HCT116 (cell line): ENCODE measurements around the gene SLC35F3. TPM values are rescaled to one million over a fixed set of nuclear protein-coding genes. Genes with fewer than 3 reads are reported as not detected.

Experiments used
- ATAC-seq: fragments of 200-7000 bp; cut with Tn5 transposase; 2 replicates; pipeline ENCODE4 v1.9.1; 2020; ENCODE audit warnings: mild to moderate bottlenecking, moderate library complexity
- BruUV-seq: library from RNA; stranded (reverse); fragments of 400-500 nt; replicated peaks from 2 replicates; lab custom pipeline; 2021; lab: Mats Ljungman, UMichigan
- CTCF ChIA-PET: fragments of 300-600 bp; sonication (Branson Sonifier 250); formaldehyde crosslinking; loops from one replicate; lab custom pipeline; 2021; ENCODE audit warnings: antibody characterized with exemption; lab: Charles Lee
- POLR2A ChIA-PET: fragments of 300-600, 350-600 bp; sonication (Branson Sonifier 250); formaldehyde crosslinking; loops from one replicate; lab custom pipeline; 2021; ENCODE audit warnings: antibody characterized with exemption; lab: Charles Lee
- RAD21 ChIA-PET, 2 experiments: fragments of 300-600 bp; sonication (Branson Sonifier 250); formaldehyde crosslinking; loops; one replicate each; lab custom pipeline; 2023; ENCODE audit warnings: low total read pairs in 2 of 2; ENCODE audit not compliant: uncharacterized antibody in 2 of 2, unreplicated experiment in 2 of 2, low non-redundant PET in 1 of 2; lab: Charles Lee
- DNase-seq: peaks from one replicate; pipeline ENCODE4 v3.0.0-alpha.2; 2010; ENCODE audit warnings: low read depth, low spot score
- H2AFZ ChIP-seq: fragments of 200-600 bp; shearing (Covaris generic), sonication (generic); 2 replicates; pipeline ENCODE4 v1.6.1; 2017; ENCODE audit warnings: low read depth, mixed run types, mixed read lengths, antibody characterized with exemption, low read length; ENCODE audit not compliant: poor library complexity, severe bottlenecking
- H3K27ac ChIP-seq: 2 replicates; pipeline ENCODE4 v1.5.1; 2012; ENCODE audit warnings: low read depth, low read length
- H3K27me3 ChIP-seq: fragments of 200-600 bp; sonication (generic); 2 replicates; pipeline ENCODE4 v1.6.1; 2016; ENCODE audit warnings: mixed run types, low read length, mixed read lengths; ENCODE audit not compliant: insufficient read depth
- H3K36me3 ChIP-seq, 2 experiments: fragments of 200-500 bp in 1 of 2; fragments of 200-600 bp in 1 of 2; sonication (Bioruptor generic) in 1 of 2; sonication (generic) in 1 of 2; 2 replicates each; pipeline versions ENCODE4 v1.5.1 to v1.6.1; 2014 to 2016; ENCODE audit warnings: low read length in 2 of 2, inconsistent platforms in 1 of 2, mixed read lengths in 1 of 2, mixed run types in 1 of 2; ENCODE audit not compliant: insufficient read depth in 2 of 2, control insufficient read depth in 1 of 2
- H3K4me1 ChIP-seq, 2 experiments: fragments of 200-600 bp in 1 of 2; sonication (generic) in 1 of 2; 2 replicates each; pipeline versions ENCODE4 v1.5.1 to v1.6.1; 2012 to 2017; ENCODE audit warnings: low read length in 2 of 2, inconsistent platforms in 1 of 2, mild to moderate bottlenecking in 1 of 2, mixed read lengths in 1 of 2, mixed run types in 1 of 2, moderate library complexity in 1 of 2; ENCODE audit not compliant: insufficient read depth in 2 of 2, control insufficient read depth in 1 of 2
- H3K4me2 ChIP-seq: fragments of 200-600 bp; sonication (generic); 2 replicates; pipeline ENCODE4 v1.6.1; 2017; ENCODE audit warnings: mixed run types, low read length, mixed read lengths
- H3K4me3 ChIP-seq, 2 experiments: fragments of 200-600 bp in 1 of 2; sonication (generic) in 1 of 2; replicated peaks in 1 of 2; 2 replicates each; pipeline ENCODE4 v1.5.1; 2011 to 2016; ENCODE audit warnings: low read length in 2 of 2, control low read depth in 1 of 2, low read depth in 1 of 2, mild to moderate bottlenecking in 1 of 2, mixed read lengths in 1 of 2, mixed run types in 1 of 2
- H3K79me2 ChIP-seq: fragments of 200-600 bp; sonication (generic); 2 replicates; pipeline ENCODE4 v1.6.1; 2017; ENCODE audit warnings: mild to moderate bottlenecking, mixed run types, low read length, moderate library complexity, mixed read lengths; ENCODE audit not compliant: insufficient read depth
- H3K9ac ChIP-seq: fragments of 200-600 bp; sonication (generic); 2 replicates; pipeline ENCODE4 v1.6.1; 2016; ENCODE audit warnings: low read length, mixed read lengths
- H3K9me2 ChIP-seq: fragments of 200-600 bp; sonication (generic), shearing (Covaris generic); 2 replicates; pipeline ENCODE4 v1.6.1; 2017; ENCODE audit warnings: mixed run types, mild to moderate bottlenecking, moderate library complexity; ENCODE audit not compliant: insufficient read depth
- H3K9me3 ChIP-seq, 2 experiments: fragments of 200-500 bp in 1 of 2; fragments of 200-600 bp in 1 of 2; sonication (Bioruptor generic) in 1 of 2; sonication (generic) in 1 of 2; 2 replicates each; pipeline ENCODE4 v1.6.1; 2014 to 2017; ENCODE audit warnings: low read length in 2 of 2, mixed read lengths in 2 of 2, inconsistent platforms in 1 of 2, low read depth in 1 of 2, mild to moderate bottlenecking in 1 of 2, mixed run types in 1 of 2, moderate library complexity in 1 of 2; ENCODE audit not compliant: control insufficient read depth in 1 of 2, insufficient read depth in 1 of 2
- H4K20me1 ChIP-seq: fragments of 200-600 bp; sonication (generic), shearing (Covaris generic); 2 replicates; pipeline ENCODE4 v1.6.1; 2017; ENCODE audit warnings: mixed run types, mild to moderate bottlenecking, moderate library complexity; ENCODE audit not compliant: insufficient read depth
- CEBPB ChIP-seq: IDR thresholded peaks from 2 replicates; pipeline ENCODE4 v1.6.1; 2012; ENCODE audit warnings: low read depth
- EZH2 ChIP-seq: fragments of 200-600 bp; sonication (generic); IDR thresholded peaks from 2 replicates; pipeline ENCODE4 v1.6.1; 2017; ENCODE audit warnings: antibody characterized with exemption, mixed run types
- FOSL1 ChIP-seq: IDR thresholded peaks from 2 replicates; pipeline ENCODE4 v1.6.1; 2012; ENCODE audit warnings: low read depth
- JUND ChIP-seq: IDR thresholded peaks from 2 replicates; pipeline ENCODE4 v1.6.1; 2012
- POLR2A ChIP-seq: IDR thresholded peaks from 2 replicates; pipeline ENCODE4 v1.7.0; 2011; ENCODE audit warnings: borderline replicate concordance; ENCODE audit not compliant: insufficient read depth, insufficient read length; ENCODE audit errors: extremely low read depth
- POLR2AphosphoS5 ChIP-seq: IDR thresholded peaks from 2 replicates; pipeline ENCODE4 v1.6.1; 2011; ENCODE audit warnings: mild to moderate bottlenecking, low read depth, low read length, moderate library complexity
- RAD21 ChIP-seq: IDR thresholded peaks from 2 replicates; pipeline ENCODE4 v1.6.1; 2012; ENCODE audit warnings: low read depth, mild to moderate bottlenecking
- SIN3A ChIP-seq: IDR thresholded peaks from 2 replicates; pipeline ENCODE4 v1.6.1; 2012; ENCODE audit warnings: low read depth
- SP1 ChIP-seq: IDR thresholded peaks from 2 replicates; pipeline ENCODE4 v1.6.1; 2012; ENCODE audit warnings: low read depth
- TCF7L2 ChIP-seq: IDR thresholded peaks from 2 replicates; pipeline ENCODE4 v1.7.0; 2011; ENCODE audit warnings: borderline replicate concordance, inconsistent platforms; ENCODE audit not compliant: insufficient read depth, insufficient read length; ENCODE audit errors: extremely low read depth
- YY1 ChIP-seq: IDR thresholded peaks from 2 replicates; pipeline ENCODE4 v1.6.1; 2011; ENCODE audit warnings: low read length, low read depth, moderate library complexity, mild to moderate bottlenecking; ENCODE audit not compliant: insufficient replicate concordance; ENCODE audit errors: extremely low read depth
- ZNF274 ChIP-seq: fragments of 200-500 bp; sonication (Bioruptor generic); IDR thresholded peaks from 2 replicates; pipeline ENCODE4 v1.6.1; 2014; ENCODE audit warnings: mild to moderate bottlenecking, low read depth, low read length, inconsistent platforms
- intact Hi-C: fragments of 100-400 bp; cut with micrococcal nuclease; formaldehyde crosslinking; loops from 2 replicates; pipeline ENCODE4 v1.10.0; 2022
- total RNA-seq: library from RNA; stranded (reverse); gene quantifications from one replicate; pipeline ENCODE4 v1.2.1, GENCODE V29; 2021; ENCODE audit not compliant: unreplicated experiment
- TF ChIP-seq, protein P1 (sequence below): IDR thresholded peaks from 2 replicates; pipeline ENCODE4 v1.6.1; 2012
- TF ChIP-seq, protein P2 (sequence below): IDR thresholded peaks from 2 replicates; pipeline ENCODE4 v1.6.1; 2012; ENCODE audit warnings: low read depth
- TF ChIP-seq, protein P3 (sequence below): IDR thresholded peaks from 2 replicates; pipeline ENCODE4 v1.6.1; 2012

The SLC35F3 gene
- total RNA-seq, 1 experiment from 2014 or later: 6.4 TPM

DNA sequence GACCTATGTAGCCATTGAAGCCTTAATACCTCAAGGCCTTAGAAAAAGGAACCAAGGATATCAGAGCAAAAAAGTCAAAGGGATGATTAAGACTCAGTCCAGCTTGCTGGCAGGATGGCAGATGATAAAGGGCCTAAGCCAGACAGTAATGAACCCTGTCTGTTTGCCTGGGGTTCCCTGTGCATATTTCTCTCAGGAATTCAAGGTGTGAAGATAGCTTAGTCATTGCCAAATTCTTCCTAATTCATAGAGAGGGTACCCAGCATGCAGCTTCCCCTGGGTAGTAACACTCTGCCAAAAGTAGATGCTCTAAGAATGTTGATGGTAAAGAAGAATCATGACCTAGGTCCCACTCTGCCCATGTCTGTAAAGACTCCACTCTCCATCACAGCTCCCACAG is 258.2 kb downstream of the SLC35F3 start:
- Histone ChIP-seq H3K79me2 (no peaks in the 10 kb centered on the region), H4K20me1 (no peaks in the 10 kb centered on the region), H2AFZ (no peak overlapping the region), H3K9me3 (no peaks in the 10 kb centered on the region), H3K4me3 (no peak overlapping the region), H3K4me2 (no peak overlapping the region), H3K9me2 (no peaks in the 10 kb centered on the region), H3K27ac (no peak overlapping the region), H3K36me3 (no peaks in the 10 kb centered on the region), H3K4me1 (no peaks in the 10 kb centered on the region; a peak in 1 of 4 replicates), H3K9ac (no peak overlapping the region), H3K27me3 (no peaks in the 10 kb centered on the region)
- TF ChIP-seq FOSL1: no peak
- ATAC-seq (no peak), DNase-seq (no peak)
- ChIA-PET RAD21 (no interaction called here), CTCF (no interaction called here), POLR2A (interaction anchor here (0.7 kb wide), 1 partner anchor 427 kb away, joined by 3 read pairs; no protein-coding TSS in a partner anchor)
- intact Hi-C loops: no loop called here
- BruUV-seq: no TSS peak

DNA sequence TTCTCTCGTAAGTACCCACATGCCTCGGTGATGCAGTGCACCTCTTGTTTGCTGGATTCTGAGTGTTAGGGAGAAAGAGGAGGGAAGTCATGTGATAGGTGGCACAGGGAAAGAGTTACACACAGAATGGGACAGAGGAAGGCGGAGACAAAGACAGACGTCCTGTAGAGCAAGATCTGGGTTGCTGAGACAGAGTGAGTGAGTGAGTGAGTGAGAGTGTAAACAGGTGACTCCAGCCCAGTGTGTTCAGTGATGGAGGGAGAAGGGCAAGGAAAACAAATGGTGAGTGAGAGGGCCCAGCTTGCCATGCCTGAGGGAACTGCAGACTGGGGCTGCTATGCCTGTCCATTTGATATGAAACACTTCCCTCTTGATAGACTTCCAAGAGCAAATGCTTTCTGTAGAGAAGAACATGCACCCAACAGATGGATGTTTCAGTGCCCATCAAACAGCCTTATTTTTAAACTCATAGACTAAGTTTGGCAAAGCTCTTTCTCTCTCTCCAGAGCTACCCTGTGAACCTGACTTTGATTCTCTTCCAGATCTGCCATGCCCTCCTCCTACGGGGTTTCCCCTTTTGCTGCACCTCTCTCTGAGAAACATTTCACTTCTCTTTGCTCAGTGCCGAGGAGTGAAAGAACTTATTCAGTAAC is 258.9 kb downstream of the SLC35F3 start:
- Histone ChIP-seq H4K20me1 (no peaks in the 10 kb centered on the region), H3K4me2 (no peak overlapping the region), H3K36me3 (no peaks in the 10 kb centered on the region), H3K4me3 (no peak overlapping the region), H2AFZ (no peak overlapping the region), H3K27me3 (no peaks in the 10 kb centered on the region), H3K79me2 (no peaks in the 10 kb centered on the region), H3K9me3 (no peaks in the 10 kb centered on the region), H3K9ac (no peak overlapping the region), H3K27ac (no peak overlapping the region), H3K9me2 (no peaks in the 10 kb centered on the region), H3K4me1 (no peaks in the 10 kb centered on the region; a peak in 1 of 4 replicates)
- ATAC-seq (no peak), DNase-seq (no peak)
- BruUV-seq: no TSS peak
- ChIA-PET RAD21 (no interaction called here), POLR2A (no interaction called here), CTCF (no interaction called here)
- intact Hi-C loops: no loop called here
- TF ChIP-seq POLR2AphosphoS5 (no peak), EZH2 (no peak), YY1 (no peak), SIN3A (no peak), SP1 (no peak), ZNF274 (no peak), FOSL1 (no peak), POLR2A (no peak), CEBPB (no peak), JUND (no peak), RAD21 (no peak), TCF7L2 (no peak)
- TF ChIP-seq, protein P1, sequence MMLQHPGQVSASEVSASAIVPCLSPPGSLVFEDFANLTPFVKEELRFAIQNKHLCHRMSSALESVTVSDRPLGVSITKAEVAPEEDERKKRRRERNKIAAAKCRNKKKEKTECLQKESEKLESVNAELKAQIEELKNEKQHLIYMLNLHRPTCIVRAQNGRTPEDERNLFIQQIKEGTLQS: no peak
- TF ChIP-seq, protein P2, sequence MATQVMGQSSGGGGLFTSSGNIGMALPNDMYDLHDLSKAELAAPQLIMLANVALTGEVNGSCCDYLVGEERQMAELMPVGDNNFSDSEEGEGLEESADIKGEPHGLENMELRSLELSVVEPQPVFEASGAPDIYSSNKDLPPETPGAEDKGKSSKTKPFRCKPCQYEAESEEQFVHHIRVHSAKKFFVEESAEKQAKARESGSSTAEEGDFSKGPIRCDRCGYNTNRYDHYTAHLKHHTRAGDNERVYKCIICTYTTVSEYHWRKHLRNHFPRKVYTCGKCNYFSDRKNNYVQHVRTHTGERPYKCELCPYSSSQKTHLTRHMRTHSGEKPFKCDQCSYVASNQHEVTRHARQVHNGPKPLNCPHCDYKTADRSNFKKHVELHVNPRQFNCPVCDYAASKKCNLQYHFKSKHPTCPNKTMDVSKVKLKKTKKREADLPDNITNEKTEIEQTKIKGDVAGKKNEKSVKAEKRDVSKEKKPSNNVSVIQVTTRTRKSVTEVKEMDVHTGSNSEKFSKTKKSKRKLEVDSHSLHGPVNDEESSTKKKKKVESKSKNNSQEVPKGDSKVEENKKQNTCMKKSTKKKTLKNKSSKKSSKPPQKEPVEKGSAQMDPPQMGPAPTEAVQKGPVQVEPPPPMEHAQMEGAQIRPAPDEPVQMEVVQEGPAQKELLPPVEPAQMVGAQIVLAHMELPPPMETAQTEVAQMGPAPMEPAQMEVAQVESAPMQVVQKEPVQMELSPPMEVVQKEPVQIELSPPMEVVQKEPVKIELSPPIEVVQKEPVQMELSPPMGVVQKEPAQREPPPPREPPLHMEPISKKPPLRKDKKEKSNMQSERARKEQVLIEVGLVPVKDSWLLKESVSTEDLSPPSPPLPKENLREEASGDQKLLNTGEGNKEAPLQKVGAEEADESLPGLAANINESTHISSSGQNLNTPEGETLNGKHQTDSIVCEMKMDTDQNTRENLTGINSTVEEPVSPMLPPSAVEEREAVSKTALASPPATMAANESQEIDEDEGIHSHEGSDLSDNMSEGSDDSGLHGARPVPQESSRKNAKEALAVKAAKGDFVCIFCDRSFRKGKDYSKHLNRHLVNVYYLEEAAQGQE: no peak
- TF ChIP-seq, protein P3, sequence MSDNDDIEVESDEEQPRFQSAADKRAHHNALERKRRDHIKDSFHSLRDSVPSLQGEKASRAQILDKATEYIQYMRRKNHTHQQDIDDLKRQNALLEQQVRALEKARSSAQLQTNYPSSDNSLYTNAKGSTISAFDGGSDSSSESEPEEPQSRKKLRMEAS: no peak
